ENCODE results near the gene SLC39A2.
"Not testable (repeated sequence)": the region's sequence is repeated elsewhere in the genome, so short reads cannot be mapped to it uniquely, and the experiment has no call there.

The SLC39A2 gene

DNA sequence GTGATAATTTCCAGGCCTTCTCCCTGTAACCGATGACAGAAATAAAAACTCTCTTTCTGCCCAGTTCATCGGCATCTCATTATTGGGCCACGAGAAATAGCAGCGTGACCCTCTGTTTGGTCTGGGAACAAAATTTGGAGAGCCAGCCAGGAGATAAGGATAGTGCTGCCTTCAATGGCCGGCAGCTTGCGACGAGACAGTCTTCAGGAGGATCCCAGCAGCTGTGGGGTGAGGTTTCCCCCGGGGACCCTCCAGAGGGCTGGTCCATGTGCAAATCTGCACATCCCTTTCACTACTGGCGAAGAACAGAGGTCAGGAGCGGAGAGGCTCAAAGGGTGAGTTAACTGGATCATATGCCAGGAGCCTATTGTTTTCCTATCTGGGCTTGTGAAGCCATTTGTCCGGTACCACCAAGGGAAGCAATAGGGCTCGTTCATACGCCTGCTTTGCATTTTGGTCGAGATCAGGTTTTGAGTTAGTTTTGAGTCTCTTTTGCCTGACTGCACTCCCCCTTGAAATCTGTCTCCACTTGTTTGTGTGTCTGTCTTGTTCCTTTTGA lies 4.8 kb downstream of the SLC39A2 start:
- Histone ChIP-seq H3K27ac (ENCODE audit: extremely low read depth, low read depth, low read length) (no peak overlapping the region), H3K36me3 (ENCODE audit: control insufficient read depth in 2 of 2, insufficient read depth in 1 of 2, low read length in 2 of 2) (no peaks in the 10 kb centered on the region), H3K4me3 (ENCODE audit: low read depth, low read length) (no peak overlapping the region), H3K4me1 (ENCODE audit: control insufficient read depth, insufficient read depth, low read length) (no peaks in the 10 kb centered on the region), H3K9me3 (ENCODE audit: control insufficient read depth, insufficient read depth, low read depth, low read length) (no peaks in the 10 kb centered on the region)
- ChIA-PET POLR2A (interaction anchor here (0.7 kb wide), 1 partner anchor 8 kb away, joined by 3 read pairs; no protein-coding TSS in a partner anchor), CTCF (interaction anchor here (0.6 to 4.0 kb wide), 7 partner anchors 11 to 506 kb away, joined by 3 to 43 read pairs (median 7); no protein-coding TSS in a partner anchor)
- TF ChIP-seq ZNF76 (tag by site-specific recombination; IDR thresholded peaks at IDR 0.05; ENCODE audit: borderline replicate concordance, low read depth) = no peak
- TF ChIP-seq MEIS1 (CRISPR knock-in tag; IDR thresholded peaks at IDR 0.05; ENCODE audit: borderline replicate concordance) = no peak
- no peak for TF ChIP-seq ZXDB (tag by site-specific recombination; IDR thresholded peaks at IDR 0.05)
- TF ChIP-seq ZBTB21 (tag by site-specific recombination; IDR thresholded peaks at IDR 0.05) = no peak
- no peak for TF ChIP-seq ZBTB17 (tag by site-specific recombination; IDR thresholded peaks at IDR 0.05)
- TF ChIP-seq, protein P1, sequence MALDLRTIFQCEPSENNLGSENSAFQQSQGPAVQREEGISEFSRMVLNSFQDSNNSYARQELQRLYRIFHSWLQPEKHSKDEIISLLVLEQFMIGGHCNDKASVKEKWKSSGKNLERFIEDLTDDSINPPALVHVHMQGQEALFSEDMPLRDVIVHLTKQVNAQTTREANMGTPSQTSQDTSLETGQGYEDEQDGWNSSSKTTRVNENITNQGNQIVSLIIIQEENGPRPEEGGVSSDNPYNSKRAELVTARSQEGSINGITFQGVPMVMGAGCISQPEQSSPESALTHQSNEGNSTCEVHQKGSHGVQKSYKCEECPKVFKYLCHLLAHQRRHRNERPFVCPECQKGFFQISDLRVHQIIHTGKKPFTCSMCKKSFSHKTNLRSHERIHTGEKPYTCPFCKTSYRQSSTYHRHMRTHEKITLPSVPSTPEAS (tag by site-specific recombination; IDR thresholded peaks at IDR 0.05) = no peak
- no peak for TF ChIP-seq KLF17 (tag by site-specific recombination; IDR thresholded peaks at IDR 0.05)
- no peak for TF ChIP-seq KLF8 (tag by site-specific recombination; IDR thresholded peaks at IDR 0.05)
- TF ChIP-seq ZNF341 (tag by site-specific recombination; IDR thresholded peaks at IDR 0.05; ENCODE audit: low read depth) = no peak
- TF ChIP-seq ZNF549 (tag by site-specific recombination; IDR thresholded peaks at IDR 0.05) = no peak
- no peak for TF ChIP-seq ZFP41 (tag by site-specific recombination; IDR thresholded peaks at IDR 0.05; ENCODE audit: borderline replicate concordance)
- no peak for TF ChIP-seq ZNF544 (tag by site-specific recombination; IDR thresholded peaks at IDR 0.05)
- TF ChIP-seq SP3 (tag by site-specific recombination; IDR thresholded peaks at IDR 0.05) = no peak
- no peak for TF ChIP-seq ZNF302 (tag by site-specific recombination; IDR thresholded peaks at IDR 0.05; ENCODE audit: low read depth)
- no peak for TF ChIP-seq SP2 (tag by site-specific recombination; IDR thresholded peaks at IDR 0.05)
- no peak for TF ChIP-seq ZNF623 (tag by site-specific recombination; IDR thresholded peaks at IDR 0.05)

GRCh38 chr14:21009721-21010120 lies 10.6 kb downstream of the SLC39A2 start:
- CTCF ChIA-PET = interaction anchor here (0.7 to 6.9 kb wide), 7 partner anchors 11 to 151 kb away, joined by 3 to 206 read pairs (median 5); partner anchors contain the start of genes RNASE7 and TMEM253
- H3K4me3 ChIP-seq (ENCODE audit: low read depth, low read length); H3K36me3 ChIP-seq (ENCODE audit: control insufficient read depth in 2 of 2, insufficient read depth in 1 of 2, low read length in 2 of 2); POLR2A ChIA-PET; H3K4me1 ChIP-seq (ENCODE audit: control insufficient read depth, insufficient read depth, low read length); H3K9me3 ChIP-seq (ENCODE audit: control insufficient read depth, insufficient read depth, low read depth, low read length); H3K27ac ChIP-seq (ENCODE audit: extremely low read depth, low read depth, low read length): not testable (repeated sequence)

GRCh38 chr14:21011136-21011535 lies 12.0 kb downstream of the SLC39A2 start:
- ChIA-PET CTCF (interaction anchor here (1.1 to 6.9 kb wide), 8 partner anchors 10 to 95 kb away, joined by 3 to 206 read pairs (median 5); partner anchors contain the start of genes NDRG2 and RNASE7), POLR2A (interaction anchor here (0.6 kb wide), 1 partner anchor 132 kb away, joined by 3 read pairs; no protein-coding TSS in a partner anchor)
- no peak for TF ChIP-seq KLF7 (tag by site-specific recombination; IDR thresholded peaks at IDR 0.05; ENCODE audit: borderline replicate concordance)
- no peaks in the 10 kb centered on the region for H3K9me3 ChIP-seq (ENCODE audit: control insufficient read depth, insufficient read depth, low read depth, low read length)
- H3K36me3 ChIP-seq (ENCODE audit: control insufficient read depth in 2 of 2, insufficient read depth in 1 of 2, low read length in 2 of 2) = no peaks in the 10 kb centered on the region
- no peak overlapping the region for H3K4me3 ChIP-seq (ENCODE audit: low read depth, low read length)
- no peaks in the 10 kb centered on the region for H3K4me1 ChIP-seq (ENCODE audit: control insufficient read depth, insufficient read depth, low read length)
- H3K27ac ChIP-seq (ENCODE audit: extremely low read depth, low read depth, low read length) = no peak overlapping the region
